ENCODE measurements around the gene TRIML1. TPM values are rescaled to one million over a fixed set of nuclear protein-coding genes. Genes with fewer than 3 reads are reported as not detected.

TRIML1 gene
- total and polyA plus RNA-seq, 10 of the 15 experiments (the other 5 are each of a cell fraction or from before 2014, with no cell fraction given), result not detected

GRCh38 chr4:188171551-188171950 lies 32.3 kb downstream of the TRIML1 start:
- ChIA-PET POLR2A (no interaction called here), CTCF (no interaction called here), RAD21 (ENCODE audit: unreplicated experiment) (no interaction called here), SMC1A (ENCODE audit: uncharacterized antibody, unreplicated experiment) (no interaction called here)
- ATAC-seq (no peak), DNase-seq (ENCODE audit: low read depth, low spot score) (no peak), FAIRE-seq (no peak)
- Histone ChIP-seq H3K9me3 (replicated peaks; ENCODE audit: control insufficient read depth, insufficient read depth, low read length) (no peaks in the 10 kb centered on the region), H4K20me1 (ENCODE audit: control insufficient read depth, insufficient read depth) (no peaks in the 10 kb centered on the region), H3K4me2 (ENCODE audit: control insufficient read depth, insufficient read depth) (no peak overlapping the region), H3K4me3 (no peak overlapping the region), H3K79me2 (ENCODE audit: control insufficient read depth, insufficient read depth, low read length) (no peaks in the 10 kb centered on the region), H3K9ac (ENCODE audit: control insufficient read depth, insufficient read depth, low read length) (no peak overlapping the region), H2AFZ (ENCODE audit: control insufficient read depth, low read depth, low read length) (no peak overlapping the region), H3K36me3 (ENCODE audit: control insufficient read depth in 2 of 2, insufficient read depth in 2 of 2, low read length in 1 of 2) (no peaks in the 10 kb centered on the region), H3K4me1 (ENCODE audit: control insufficient read depth, insufficient read depth, low read length) (no peaks in the 10 kb centered on the region), H3K27me3 (replicated peaks in 1 of 2; ENCODE audit: control insufficient read depth in 2 of 2, insufficient read depth in 2 of 2, low read length in 1 of 2) (no peaks in the 10 kb centered on the region), H3K27ac (ENCODE audit: control insufficient read depth, insufficient read depth) (no peak overlapping the region)
- 15% methylated on average over 2 of the region's 2 CpGs for WGBS (ENCODE audit: insufficient coverage, insufficient replicate concordance, low lambda C conversion rate, missing lambda C conversion rate)
- intact Hi-C loops (cut with micrococcal nuclease; ENCODE audit: unreplicated experiment) (no loop called here), in situ Hi-C loops (cut with MboI) (no loop called here)
- BruUV-seq (replicated peaks), result no TSS peak
- TF ChIP-seq REST (IDR thresholded peaks at IDR 0.05; ENCODE audit: low read depth, low read length) (no peak), SREBF1 (IDR thresholded peaks at IDR 0.05; ENCODE audit: low read length) (no peak), CBX3 (IDR thresholded peaks at IDR 0.05; ENCODE audit: borderline replicate concordance, low read depth) (no peak), SUZ12 (IDR thresholded peaks at IDR 0.05; ENCODE audit: unreplicated experiment) (no peak), ETV6 (conservative IDR thresholded peaks at IDR 0.05 in 1 of 2, IDR thresholded peaks at IDR 0.05 in 1 of 2; ENCODE audit: borderline replicate concordance in 1 of 2, low read depth in 1 of 2) (no peak)

Data from GM12878 (cell line).